Skeletal muscle tissue (tissue), 4 donors: Measurements from ENCODE around the gene TENT4A. TPM values are rescaled to one million over a fixed set of nuclear protein-coding genes. Genes with fewer than 3 reads are reported as not detected.
A peak's percentile ranks its signal among the peaks of the same experiment; 100 is the strongest.

Source experiments
- H3K27ac ChIP-seq: one replicate; pipeline ENCODE4 v1.7.0; 2013; ENCODE audit warnings: mild to moderate bottlenecking, low read depth, low read length, inconsistent platforms
- H3K27me3 ChIP-seq, 3 donors: one replicate each; pipeline ENCODE4 v1.7.0; 2013; ENCODE audit warnings: low read length in 3 of 3; ENCODE audit not compliant: control insufficient read depth in 3 of 3, insufficient read depth in 3 of 3
- H3K36me3 ChIP-seq, 3 donors: one replicate each; pipeline ENCODE4 v1.7.0; 2013; ENCODE audit warnings: low read length in 3 of 3; ENCODE audit not compliant: control insufficient read depth in 3 of 3, insufficient read depth in 3 of 3
- H3K4me1 ChIP-seq, 3 donors: one replicate each; pipeline ENCODE4 v1.7.0; 2013; ENCODE audit warnings: low read length in 3 of 3, mild to moderate bottlenecking in 3 of 3; ENCODE audit not compliant: control insufficient read depth in 3 of 3, insufficient read depth in 3 of 3
- H3K4me3 ChIP-seq, 3 donors: one replicate each; pipeline ENCODE4 v1.7.0; 2013; ENCODE audit warnings: low read length in 3 of 3
- H3K9ac ChIP-seq, 3 donors: one replicate each; pipeline ENCODE4 v1.7.0; 2013; ENCODE audit warnings: low read length in 3 of 3, mild to moderate bottlenecking in 3 of 3, moderate library complexity in 2 of 3, low read depth in 1 of 3
- H3K9me3 ChIP-seq, 3 donors: one replicate each; pipeline ENCODE4 v1.7.0; 2013; ENCODE audit warnings: low read length in 3 of 3; ENCODE audit not compliant: control insufficient read depth in 3 of 3
- total RNA-seq: library from RNA; depleted of rRNA; stranded (reverse); fragments of >200 nt; gene quantifications from one replicate; pipeline ENCODE4 v1.2.3, GENCODE V29; 2014
- donor health status: Osteomylitis.

TENT4A gene
- total RNA-seq, 1 donor from 2014 or later: 15.1 TPM

GRCh38 chr5:6698696-6699095 is 14.5 kb upstream of the TENT4A start:
- H3K9ac ChIP-seq: no peak overlapping the region
- H3K27me3 ChIP-seq: no peaks in the 10 kb centered on the region
- peaks cover under 1 to 5% (median 3%) of the 10 kb centered on the region in 3 donors for H3K4me1 ChIP-seq
- H3K4me3 ChIP-seq: no peak overlapping the region
- no peaks in the 10 kb centered on the region for H3K9me3 ChIP-seq
- H3K27ac ChIP-seq: no peak overlapping the region
- H3K36me3 ChIP-seq: no peaks in the 10 kb centered on the region

DNA sequence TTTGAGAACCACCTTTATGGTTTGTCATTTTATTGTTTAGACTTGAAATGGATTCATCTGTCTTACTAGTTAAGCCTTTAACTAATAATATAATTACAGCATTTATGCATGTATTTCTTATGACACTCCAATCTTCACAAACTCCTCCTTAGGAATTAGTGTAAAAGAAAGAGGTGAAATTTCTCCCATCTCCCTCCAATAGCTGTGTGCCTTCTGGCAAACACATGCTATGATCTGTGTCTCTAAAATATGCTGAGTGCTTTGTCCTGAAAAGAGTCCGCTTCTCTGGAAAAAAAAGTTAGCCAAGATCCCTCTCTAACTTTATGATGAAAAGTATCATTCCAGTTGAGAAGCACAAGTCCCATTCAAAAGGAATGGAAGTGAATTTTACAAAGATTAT is 13.9 kb upstream of the TENT4A start:
- no peak overlapping the region for H3K9ac ChIP-seq
- H3K4me3 ChIP-seq: no peak overlapping the region
- H3K36me3 ChIP-seq: no peaks in the 10 kb centered on the region
- no peaks in the 10 kb centered on the region for H3K9me3 ChIP-seq
- peaks cover 6 to 12% (median 9%) of the 10 kb centered on the region in 3 donors for H3K4me1 ChIP-seq
- H3K27ac ChIP-seq: no peak overlapping the region
- no peaks in the 10 kb centered on the region for H3K27me3 ChIP-seq

- Histone ChIP-seq H3K36me3 (no peaks in the 10 kb centered on the region), H3K9me3 (no peaks in the 10 kb centered on the region), H3K4me3 (no peak overlapping the region), H3K9ac (no peak overlapping the region), H3K4me1 (peaks cover 10 to 20% (median 16%) of the 10 kb centered on the region in 3 donors), H3K27me3 (no peaks in the 10 kb centered on the region), H3K27ac (no peak overlapping the region)
Observed at GRCh38 chr5:6700074-6700684, 13.1 kb upstream of the TENT4A start.

- Histone ChIP-seq H3K9ac (no peak overlapping the region), H3K27ac (no peak overlapping the region), H3K4me3 (no peak overlapping the region), H3K36me3 (no peaks in the 10 kb centered on the region), H3K9me3 (no peaks in the 10 kb centered on the region), H3K27me3 (no peaks in the 10 kb centered on the region), H3K4me1 (peaks cover 10 to 22% (median 20%) of the 10 kb centered on the region in 3 donors)
Observed at GRCh38 chr5:6700685-6701355, 12.4 kb upstream of the TENT4A start.

DNA sequence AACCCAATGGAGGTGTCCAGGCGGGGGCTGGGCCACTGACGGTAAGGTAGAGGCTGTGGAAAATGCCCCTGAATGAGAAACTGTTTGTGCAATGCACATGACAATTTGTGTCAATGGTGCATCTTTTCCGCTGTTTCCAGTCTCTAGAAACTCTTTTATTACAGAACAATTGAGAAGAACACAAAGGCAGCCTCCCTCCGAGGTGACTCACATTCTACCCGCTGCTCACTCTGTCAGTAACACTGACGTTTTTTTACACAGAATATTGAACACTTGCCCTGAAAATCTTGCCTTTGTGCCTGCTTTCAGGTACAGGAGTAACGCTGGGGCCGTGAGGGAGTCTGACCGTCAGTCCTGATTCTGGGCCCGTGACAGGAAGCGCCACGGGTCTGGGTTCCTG is 11.7 kb upstream of the TENT4A start:
- no peaks in the 10 kb centered on the region for H3K9me3 ChIP-seq
- H3K27ac ChIP-seq: no peak overlapping the region
- H3K36me3 ChIP-seq: no peaks in the 10 kb centered on the region
- peaks cover 10 to 22% (median 20%) of the 10 kb centered on the region in 3 donors for H3K4me1 ChIP-seq
- no peak overlapping the region for H3K9ac ChIP-seq
- no peaks in the 10 kb centered on the region for H3K27me3 ChIP-seq
- no peak overlapping the region for H3K4me3 ChIP-seq

- Histone ChIP-seq H3K9ac (no peak overlapping the region), H3K36me3 (no peaks in the 10 kb centered on the region), H3K9me3 (no peaks in the 10 kb centered on the region), H3K4me3 (no peak overlapping the region), H3K27ac (no peak overlapping the region), H3K4me1 (peaks cover 10 to 22% (median 20%) of the 10 kb centered on the region in 3 donors), H3K27me3 (no peaks in the 10 kb centered on the region)
Observed at GRCh38 chr5:6702633-6703032, 10.6 kb upstream of the TENT4A start.

- no peaks in the 10 kb centered on the region for H3K27me3 ChIP-seq
- peak overlapping the region in 2 of 3 donors; percentile 4 to 35 for H3K4me3 ChIP-seq
- H3K9ac ChIP-seq: peak overlapping the region; percentile 66 to 81 (median 78)
- peaks cover 10 to 22% (median 20%) of the 10 kb centered on the region in 3 donors for H3K4me1 ChIP-seq
- H3K27ac ChIP-seq: peak overlapping the region; percentile 94
- no peaks in the 10 kb centered on the region for H3K9me3 ChIP-seq
- no peaks in the 10 kb centered on the region for H3K36me3 ChIP-seq
Observed at GRCh38 chr5:6703806-6704205, 9.4 kb upstream of the TENT4A start.

DNA sequence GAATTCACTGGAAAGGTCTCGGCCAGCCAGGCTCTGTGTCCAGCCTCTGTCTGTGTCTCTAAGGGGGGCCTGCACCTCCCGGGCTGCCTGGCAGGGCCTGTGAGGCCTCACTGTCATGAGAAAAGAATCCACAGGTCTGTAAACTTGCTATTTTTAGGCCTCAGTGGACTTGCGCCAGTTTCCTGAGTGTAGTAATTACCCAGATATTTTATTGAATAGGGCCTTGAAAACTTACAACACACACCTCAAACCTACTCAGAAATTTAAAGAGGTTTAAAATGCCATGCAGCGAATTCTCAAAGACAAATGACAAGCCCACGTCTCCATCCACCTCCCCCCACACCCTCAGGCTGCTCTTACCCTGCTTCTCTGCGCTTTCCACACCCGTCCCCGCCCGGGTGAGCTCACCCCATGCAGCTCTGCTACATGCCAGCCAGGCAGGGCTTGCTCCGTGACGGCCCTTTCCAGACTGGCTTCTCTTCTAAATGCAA is 8.8 kb upstream of the TENT4A start:
- Histone ChIP-seq H3K4me3 (peak overlapping the region in 2 of 3 donors; percentile 35 to 52), H3K27me3 (no peaks in the 10 kb centered on the region), H3K27ac (peak overlapping the region; percentile 94), H3K9ac (peak overlapping the region; percentile 66 to 81 (median 78)), H3K4me1 (peaks cover 10 to 22% (median 20%) of the 10 kb centered on the region in 3 donors), H3K9me3 (no peaks in the 10 kb centered on the region), H3K36me3 (no peaks in the 10 kb centered on the region)

DNA sequence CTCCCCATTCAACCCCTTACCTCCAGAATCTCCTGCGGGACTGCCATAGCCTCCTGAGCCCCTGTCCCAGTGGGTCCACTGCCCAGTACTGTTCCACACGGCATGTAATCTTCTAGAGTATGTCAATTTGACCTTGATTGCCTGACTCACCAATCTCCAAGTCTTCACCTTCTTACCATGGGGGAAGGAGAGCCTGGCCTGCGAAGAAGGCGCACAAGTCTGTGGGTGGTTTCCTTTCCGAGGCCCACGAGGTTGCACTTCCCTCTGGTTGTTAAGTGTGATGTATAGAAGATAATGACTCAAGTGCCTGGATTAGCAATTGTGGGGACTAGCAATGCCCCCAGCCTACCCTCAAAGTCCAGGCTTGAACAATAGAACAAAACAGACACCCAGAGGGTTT is 8.1 kb upstream of the TENT4A start:
- H3K27ac ChIP-seq: peak overlapping the region; percentile 94

DNA sequence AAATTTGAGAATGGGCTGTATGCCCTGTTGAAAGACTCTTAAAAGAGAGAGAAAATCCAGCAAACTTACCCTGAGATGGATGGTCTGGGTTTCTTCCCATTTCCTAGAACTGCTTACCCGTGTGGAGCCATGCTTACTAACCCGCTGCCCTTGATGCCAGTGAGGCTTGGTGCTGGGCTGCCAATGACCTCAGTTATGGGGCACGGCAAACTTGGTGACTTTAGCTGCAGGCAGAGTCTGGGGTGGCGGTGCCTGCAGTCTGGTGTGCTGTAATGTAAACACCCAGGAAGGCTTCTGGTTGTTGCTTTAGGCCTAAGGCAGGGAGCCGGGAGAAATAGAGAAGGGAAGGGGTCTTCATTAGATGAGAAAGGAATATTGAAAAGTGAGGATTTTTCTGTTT is 7.3 kb upstream of the TENT4A start:
- no peaks in the 10 kb centered on the region for H3K27me3 ChIP-seq
- H3K9me3 ChIP-seq: no peaks in the 10 kb centered on the region
- peaks cover 10 to 22% (median 20%) of the 10 kb centered on the region in 3 donors for H3K4me1 ChIP-seq
- no peak overlapping the region for H3K27ac ChIP-seq
- H3K9ac ChIP-seq: no peak overlapping the region
- H3K4me3 ChIP-seq: no peak overlapping the region
- no peaks in the 10 kb centered on the region for H3K36me3 ChIP-seq

More for the DNA sequence above, 8.1 kb upstream of the TENT4A start:
- Histone ChIP-seq H3K4me3 (peak overlapping the region in 1 of 3 donors; percentile 52), H3K9me3 (no peaks in the 10 kb centered on the region), H3K9ac (peak overlapping the region; percentile 66 to 81 (median 78)), H3K36me3 (no peaks in the 10 kb centered on the region), H3K4me1 (peaks cover 10 to 22% (median 20%) of the 10 kb centered on the region in 3 donors), H3K27me3 (no peaks in the 10 kb centered on the region)
